HG02588 (cell line): ENCODE results near the gene ELOVL1.

Source experiments
- ATAC-seq: cut with Tn5 transposase; IDR thresholded peaks from one replicate; pipeline ENCODE4 v1.9.1; 2021; ENCODE audit warnings: mild to moderate bottlenecking, moderate library complexity; ENCODE audit not compliant: unreplicated experiment

Gene ELOVL1

GRCh38 chr1:43358121-43358745, 9.6 kb downstream of the ELOVL1 start:
- peak; percentile 16 for ATAC-seq

GRCh38 chr1:43357251-43357650, 10.6 kb downstream of the ELOVL1 start:
- ATAC-seq, result no peak

- ATAC-seq, result no peak
Measured at GRCh38 chr1:43354936-43355335, 12.9 kb downstream of the ELOVL1 start.

DNA sequence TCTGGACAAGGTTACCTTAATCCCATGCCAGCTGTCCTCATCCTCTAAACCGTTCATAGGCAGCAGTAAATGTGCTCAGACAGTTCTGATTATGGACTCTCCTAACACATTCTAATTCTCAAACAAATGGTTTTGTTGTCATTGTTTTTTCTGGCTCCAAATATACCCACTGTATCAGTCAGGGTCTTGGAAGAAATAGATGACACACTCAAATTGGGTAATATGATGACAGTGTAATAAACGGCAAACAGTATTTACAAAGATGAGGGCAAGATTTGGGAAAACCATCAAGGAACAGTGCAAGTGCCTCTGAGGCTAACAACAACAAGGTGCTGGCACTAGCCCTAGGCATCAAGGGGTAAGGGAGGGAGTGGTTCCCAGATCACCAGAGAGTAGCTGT, 13.3 kb downstream of the ELOVL1 start:
- no peak for ATAC-seq

- ATAC-seq, result no peak
Measured at GRCh38 chr1:43352881-43353280, 14.9 kb downstream of the ELOVL1 start.

GRCh38 chr1:43352351-43352705, 15.5 kb downstream of the ELOVL1 start:
- no peak for ATAC-seq

DNA sequence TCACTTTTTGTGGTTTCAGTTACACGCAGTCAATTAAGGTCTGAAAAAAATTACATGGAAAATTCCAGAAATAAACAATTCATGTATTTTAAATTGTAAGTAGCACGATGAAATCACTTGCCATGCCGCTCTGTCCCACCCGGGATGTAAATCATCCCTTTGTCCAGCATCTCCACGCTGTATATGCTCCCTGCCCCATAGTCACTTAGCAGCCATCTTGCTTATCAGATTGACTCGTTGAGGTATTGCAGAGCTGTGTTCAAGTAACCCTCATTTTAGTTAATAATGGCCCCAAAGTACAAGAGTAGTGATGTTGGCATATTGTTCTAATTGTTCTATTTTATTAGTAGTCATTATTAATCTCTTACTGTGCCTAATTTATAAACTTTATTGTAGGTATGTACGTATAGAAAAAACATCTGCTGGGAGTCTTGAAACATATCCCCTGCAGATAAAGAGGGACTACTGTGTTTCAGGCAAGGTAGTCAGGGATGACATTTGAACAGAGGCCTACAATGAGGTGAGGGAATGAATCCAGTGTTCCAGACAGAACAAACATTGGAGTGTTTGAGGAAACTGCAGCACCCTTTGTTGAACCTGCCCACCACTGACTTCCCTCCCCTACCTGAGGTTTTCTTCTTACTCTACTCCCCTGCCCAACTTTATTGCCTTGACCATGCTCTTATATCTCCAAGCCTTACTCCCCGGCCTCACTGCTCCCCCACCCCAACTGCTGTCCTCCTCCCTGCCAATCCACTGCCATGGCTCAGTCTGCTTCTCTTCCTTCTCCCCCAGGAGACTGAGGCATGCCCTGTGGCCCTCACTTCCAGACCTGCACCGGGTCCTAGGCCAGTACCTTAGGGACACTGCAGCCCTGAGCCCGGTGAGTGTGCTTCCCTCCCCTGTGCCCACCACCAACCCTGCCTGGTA, 16.1 kb downstream of the ELOVL1 start:
- no peak for ATAC-seq

GRCh38 chr1:43350976-43351375, 16.8 kb downstream of the ELOVL1 start:
- ATAC-seq, result no peak

GRCh38 chr1:43349594-43350306, 18.1 kb downstream of the ELOVL1 start:
- ATAC-seq, result no peak

- ATAC-seq, result no peak
Measured at GRCh38 chr1:43348809-43349593, 18.8 kb downstream of the ELOVL1 start.

DNA sequence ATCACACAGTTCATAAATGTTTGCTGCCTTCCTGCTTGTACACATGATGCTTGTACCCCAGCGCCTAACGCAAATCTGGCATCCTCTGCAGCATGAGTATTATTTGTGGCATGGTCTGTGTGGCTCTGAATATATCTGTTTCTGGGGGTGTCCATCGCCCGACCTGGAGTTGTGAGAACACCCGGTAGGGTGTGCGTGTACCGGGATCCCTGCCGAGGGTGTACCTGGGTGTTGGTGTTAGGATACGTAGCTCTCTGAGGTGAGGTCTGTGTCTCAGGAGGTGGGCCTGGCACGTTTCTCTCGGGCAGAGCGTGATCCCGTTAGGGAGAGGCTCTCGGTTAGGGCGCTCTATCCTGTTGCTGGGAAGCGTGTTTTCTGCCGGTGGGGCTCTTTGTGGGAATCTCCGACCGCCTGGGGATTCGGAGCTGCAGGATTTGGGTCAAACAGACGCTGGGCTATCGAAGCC, 19.4 kb downstream of the ELOVL1 start:
- no peak for ATAC-seq

DNA sequence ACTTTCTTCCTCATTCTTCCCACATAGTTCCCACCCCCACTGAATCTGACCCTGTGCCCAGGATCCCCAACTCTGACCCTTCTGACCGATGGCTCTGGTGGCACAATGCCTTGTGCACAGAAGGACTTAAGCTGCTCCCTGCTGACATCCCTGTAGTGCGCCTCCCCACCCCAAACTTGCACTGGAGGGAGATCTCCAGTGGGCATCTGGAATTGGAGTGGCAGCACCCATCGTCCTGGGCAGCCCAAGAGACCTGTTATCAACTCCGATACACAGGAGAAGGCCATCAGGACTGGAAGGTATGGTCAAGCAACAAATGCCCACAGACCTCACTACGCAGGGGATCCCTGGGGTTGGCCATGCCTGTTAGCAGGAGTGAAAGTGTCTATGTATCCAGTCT, 21.2 kb downstream of the ELOVL1 start:
- ATAC-seq, result no peak

DNA sequence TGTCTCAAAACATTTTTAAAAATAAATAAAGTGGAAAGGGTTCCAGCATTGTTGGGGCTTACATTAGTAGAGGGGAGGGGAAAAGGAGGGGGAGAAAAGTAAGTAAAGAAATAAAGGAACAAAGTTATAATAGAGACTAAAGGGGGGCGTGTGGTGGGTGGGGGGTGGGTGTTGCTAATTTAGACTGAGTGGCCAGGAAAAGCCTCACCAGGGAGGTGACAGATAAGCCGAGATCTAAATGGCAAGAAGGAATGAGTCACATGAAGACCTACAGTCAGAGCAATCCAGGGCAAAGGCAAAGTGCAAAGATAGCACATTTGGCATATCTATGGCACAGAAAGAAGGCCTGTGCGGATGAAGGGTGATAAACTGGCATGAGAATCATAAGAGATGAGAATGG, 22.7 kb downstream of the ELOVL1 start:
- ATAC-seq, result no peak

- ATAC-seq, result no peak
Measured at GRCh38 chr1:43344267-43344850, 23.5 kb downstream of the ELOVL1 start.

DNA sequence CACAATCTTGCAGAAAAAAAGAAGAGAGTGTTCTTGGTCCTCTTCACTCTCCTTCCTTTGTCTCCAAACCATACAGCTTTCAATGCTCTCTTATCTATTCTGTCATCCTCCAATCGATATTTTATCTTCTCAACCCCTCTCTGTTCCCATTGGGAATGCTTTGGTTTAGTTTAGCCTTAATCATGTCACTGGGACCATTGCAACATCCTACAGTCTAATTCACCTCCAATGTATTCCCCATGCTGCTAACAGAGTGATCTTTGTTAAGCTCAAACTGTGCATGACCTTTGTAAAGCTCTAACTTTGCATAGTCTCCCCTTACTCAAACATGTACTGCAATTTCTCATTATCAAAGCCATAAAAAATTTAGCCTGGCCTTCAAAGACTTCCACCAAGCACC, 27.3 kb downstream of the ELOVL1 start:
- no peak for ATAC-seq

DNA sequence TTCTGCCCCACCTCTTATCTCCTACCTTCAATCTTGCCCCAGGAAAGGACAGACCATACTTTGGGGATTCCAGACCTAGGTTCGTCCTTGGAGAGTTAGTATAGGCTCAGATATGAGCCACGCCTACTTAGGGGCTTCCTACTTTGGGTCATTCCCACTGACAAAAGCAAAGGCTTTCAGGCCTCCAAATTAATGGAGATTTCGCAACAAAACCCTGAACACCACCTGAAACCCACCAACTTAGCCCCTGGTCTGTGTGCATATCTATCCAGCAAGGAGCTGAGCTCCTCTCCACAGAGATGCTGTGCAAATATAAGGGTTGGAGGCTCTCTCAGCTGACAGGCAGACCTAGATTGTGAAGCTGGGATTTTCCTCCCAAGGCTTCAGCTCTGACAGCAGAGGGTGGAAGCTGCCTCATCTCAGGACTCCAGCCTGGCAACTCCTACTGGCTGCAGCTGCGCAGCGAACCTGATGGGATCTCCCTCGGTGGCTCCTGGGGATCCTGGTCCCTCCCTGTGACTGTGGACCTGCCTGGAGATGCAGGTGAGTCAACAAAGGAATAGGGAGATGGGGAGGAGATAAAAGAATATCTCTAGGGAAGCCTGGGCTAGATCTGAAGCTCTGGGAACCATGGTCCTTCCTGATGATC, 28.1 kb downstream of the ELOVL1 start:
- no peak for ATAC-seq

- no peak for ATAC-seq
Measured at GRCh38 chr1:43338001-43338400, 29.8 kb downstream of the ELOVL1 start.

DNA sequence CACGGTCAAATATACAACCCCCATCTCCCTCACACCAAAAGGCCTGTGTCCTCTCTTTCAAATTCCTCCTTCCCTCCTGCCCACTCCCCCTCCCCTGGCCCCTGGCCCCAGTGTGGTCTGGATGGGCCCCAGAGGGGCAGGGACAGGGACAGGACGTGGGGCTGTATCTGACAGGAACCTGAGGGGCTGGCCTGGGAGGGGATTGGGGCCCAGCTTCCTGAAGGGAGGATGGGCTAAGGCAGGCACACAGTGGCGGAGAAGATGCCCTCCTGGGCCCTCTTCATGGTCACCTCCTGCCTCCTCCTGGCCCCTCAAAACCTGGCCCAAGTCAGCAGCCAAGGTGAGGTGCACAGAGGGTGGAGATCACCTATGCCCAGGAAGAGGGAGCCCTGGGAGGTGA, 30.2 kb downstream of the ELOVL1 start, which contains the start of gene MPL:
TSS of gene MPL (plus strand) at position 231 of the 400 bp plus-strand sequence. CDS start at position 262, 31 bp downstream.
- no peak for ATAC-seq

DNA sequence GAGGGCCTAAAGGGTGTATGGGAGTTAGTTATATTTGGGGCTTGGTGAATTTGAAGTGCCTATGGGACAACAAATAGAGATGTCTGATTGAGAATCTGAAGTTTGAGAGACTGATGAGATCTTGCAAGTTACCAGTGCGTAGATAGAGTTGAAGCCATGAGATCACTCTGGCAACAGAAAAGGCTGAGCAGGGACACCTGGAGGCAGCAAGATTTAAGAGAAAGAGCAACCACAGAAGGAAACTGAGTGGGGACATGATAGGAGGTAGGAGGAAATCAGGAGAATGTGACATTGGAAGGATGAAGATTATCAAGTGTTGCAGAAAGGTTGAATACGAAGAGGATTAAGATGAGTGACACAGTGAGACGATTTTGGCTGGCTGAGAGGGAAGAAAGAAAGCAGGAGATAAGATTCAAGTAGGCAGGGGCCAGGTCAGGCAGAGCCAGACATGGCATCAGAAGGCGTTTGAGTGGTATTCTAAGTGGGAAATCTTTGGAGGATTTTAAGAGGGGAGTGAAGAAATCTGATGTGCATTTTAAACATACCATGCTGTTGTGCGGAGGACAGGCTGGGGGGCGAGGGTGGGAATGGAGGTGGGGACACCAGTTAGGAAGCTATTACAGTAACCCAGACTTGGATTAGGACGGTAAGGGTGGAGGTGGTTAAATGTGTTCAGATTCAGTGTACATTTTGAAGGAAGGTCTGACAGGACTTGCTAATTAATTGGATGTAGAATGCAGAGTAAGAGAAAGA, 33.2 kb downstream of the ELOVL1 start:
- no peak for ATAC-seq
